Measurements from ENCODE around the gene IZUMO1. TPM values are rescaled to one million over a fixed set of nuclear protein-coding genes. Genes with fewer than 3 reads are reported as not detected.

IZUMO1 gene
- total and polyA plus RNA-seq, 2 of the 13 experiments (the other 11 are each of a cell fraction or from before 2014, with no cell fraction given), result 0.07 to 0.22 TPM

- TF ChIP-seq ZHX2 (IDR thresholded peaks at IDR 0.05; ENCODE audit: low read depth), result no peak
- no peak for TF ChIP-seq ZHX2 (CRISPR knock-in tag; IDR thresholded peaks at IDR 0.05; ENCODE audit: borderline replicate concordance)
- no peak for TF ChIP-seq JUND (CRISPR knock-in tag; IDR thresholded peaks at IDR 0.05)
- no peak for TF ChIP-seq ZNF160 (CRISPR knock-in tag; IDR thresholded peaks at IDR 0.05)
- no peak for TF ChIP-seq HNRNPK (IDR thresholded peaks at IDR 0.05; ENCODE audit: low read depth, low read length, poor library complexity, severe bottlenecking)
- TF ChIP-seq ZSCAN20 (CRISPR knock-in tag; IDR thresholded peaks at IDR 0.05; ENCODE audit: borderline replicate concordance), result no peak
- TF ChIP-seq NRL (CRISPR knock-in tag; IDR thresholded peaks at IDR 0.05; ENCODE audit: borderline replicate concordance), result no peak
- TF ChIP-seq SMAD9 (CRISPR knock-in tag; IDR thresholded peaks at IDR 0.05), result no peak
- TF ChIP-seq HOXD1 (CRISPR knock-in tag; IDR thresholded peaks at IDR 0.05), result no peak
- no peak for TF ChIP-seq CHCHD3 (CRISPR knock-in tag; IDR thresholded peaks at IDR 0.05)
- TF ChIP-seq STAT6 (CRISPR knock-in tag; IDR thresholded peaks at IDR 0.05; ENCODE audit: borderline replicate concordance), result no peak
- TF ChIP-seq IKZF4 (CRISPR knock-in tag; IDR thresholded peaks at IDR 0.05; ENCODE audit: borderline replicate concordance, low read depth, not compliant biosample characterization), result no peak
- no peak for TF ChIP-seq SOX13 (IDR thresholded peaks at IDR 0.05)
- TF ChIP-seq SOX13 (CRISPR knock-in tag; conservative IDR thresholded peaks at IDR 0.05 in 1 of 2, IDR thresholded peaks at IDR 0.05 in 1 of 2), result peak in 1 of 2 experiments; percentile 76; a peak in 2 of 4 replicates
- no peak for TF ChIP-seq SMC3 (IDR thresholded peaks at IDR 0.05; ENCODE audit: low read length)
Measured at GRCh38 chr19:48772503-48772953, 25.8 kb upstream of the IZUMO1 start (continued).

Data from HepG2 (cell line).